ENCODE data around the gene MT3. TPM values are rescaled to one million over a fixed set of nuclear protein-coding genes. Genes with fewer than 3 reads are reported as not detected.
A peak's percentile ranks its signal among the peaks of the same experiment; 100 is the strongest.

MT3 gene
- total RNA-seq, 1 experiment from 2014 or later: not detected

DNA sequence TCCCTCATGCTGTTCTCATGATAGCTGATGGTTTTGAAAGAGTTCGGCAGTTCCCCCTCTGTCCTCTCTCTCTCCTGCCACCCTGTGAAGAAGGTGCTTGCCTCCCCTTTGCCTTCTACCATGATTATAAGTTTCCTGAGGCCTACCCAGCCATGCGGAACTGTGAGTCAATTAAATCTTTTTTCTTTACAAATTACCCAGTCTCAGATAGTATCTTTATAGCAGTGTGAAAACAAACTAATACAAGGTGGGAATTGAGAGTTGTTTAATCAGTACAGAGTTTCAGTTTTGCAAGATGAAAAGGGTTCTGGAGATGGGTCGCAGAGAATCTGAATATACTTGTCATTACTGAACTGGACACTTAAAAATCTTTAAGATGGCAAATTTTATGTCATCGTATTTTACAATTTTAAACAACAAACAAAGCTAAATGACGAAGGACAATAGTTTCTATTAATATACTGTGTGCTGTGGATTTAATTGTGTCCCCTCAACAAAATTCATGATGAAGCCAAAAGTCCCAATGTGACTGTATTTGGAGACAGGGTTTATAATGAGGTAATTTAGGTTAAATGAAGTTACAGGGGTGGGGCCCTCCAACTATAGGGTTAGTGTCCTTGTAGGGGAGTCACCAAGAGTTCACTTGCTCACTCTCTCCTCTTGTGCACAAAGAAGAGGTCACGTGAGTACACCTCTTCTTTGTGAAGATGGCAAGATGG, 4.4 kb downstream of the MT3 start:
- no peaks in the 10 kb centered on the region for H3K36me3 Mint-ChIP-seq (ENCODE audit: insufficient read depth, unreplicated experiment)

DNA sequence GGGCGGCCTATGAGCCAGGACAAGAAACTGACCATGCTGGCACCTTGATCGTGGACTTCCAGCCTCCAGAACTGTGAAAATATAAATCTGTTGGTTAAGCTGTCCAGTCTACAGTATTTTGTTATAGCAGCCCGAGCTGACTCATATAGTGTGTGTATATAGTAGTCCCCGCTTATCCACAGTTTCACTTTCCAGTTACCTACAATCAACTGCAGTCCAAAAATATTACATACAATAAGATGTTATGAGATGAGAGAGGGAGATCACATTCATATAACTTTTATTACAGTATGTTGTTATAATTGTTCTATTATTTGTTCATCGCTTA, 4.9 kb downstream of the MT3 start:
- Mint-ChIP-seq H3K9me3 (ENCODE audit: low read depth, unreplicated experiment) (no peaks in the 10 kb centered on the region), H3K27me3 (ENCODE audit: unreplicated experiment) (peaks cover 58% of the 10 kb centered on the region), H3K36me3 (ENCODE audit: insufficient read depth, unreplicated experiment) (no peaks in the 10 kb centered on the region), H3K4me3 (ENCODE audit: low read depth, unreplicated experiment) (no peak overlapping the region), H3K27ac (ENCODE audit: unreplicated experiment) (no peak overlapping the region), H3K4me1 (ENCODE audit: low read depth, unreplicated experiment) (no peaks in the 10 kb centered on the region)
- BruUV-seq (replicated peaks): no TSS peak
- CTCF ChIA-PET: no interaction called here
- no peak for DNase-seq
- intact Hi-C loops (cut with micrococcal nuclease; ENCODE audit: unreplicated experiment): no loop called here
- TF ChIP-seq, protein P1, sequence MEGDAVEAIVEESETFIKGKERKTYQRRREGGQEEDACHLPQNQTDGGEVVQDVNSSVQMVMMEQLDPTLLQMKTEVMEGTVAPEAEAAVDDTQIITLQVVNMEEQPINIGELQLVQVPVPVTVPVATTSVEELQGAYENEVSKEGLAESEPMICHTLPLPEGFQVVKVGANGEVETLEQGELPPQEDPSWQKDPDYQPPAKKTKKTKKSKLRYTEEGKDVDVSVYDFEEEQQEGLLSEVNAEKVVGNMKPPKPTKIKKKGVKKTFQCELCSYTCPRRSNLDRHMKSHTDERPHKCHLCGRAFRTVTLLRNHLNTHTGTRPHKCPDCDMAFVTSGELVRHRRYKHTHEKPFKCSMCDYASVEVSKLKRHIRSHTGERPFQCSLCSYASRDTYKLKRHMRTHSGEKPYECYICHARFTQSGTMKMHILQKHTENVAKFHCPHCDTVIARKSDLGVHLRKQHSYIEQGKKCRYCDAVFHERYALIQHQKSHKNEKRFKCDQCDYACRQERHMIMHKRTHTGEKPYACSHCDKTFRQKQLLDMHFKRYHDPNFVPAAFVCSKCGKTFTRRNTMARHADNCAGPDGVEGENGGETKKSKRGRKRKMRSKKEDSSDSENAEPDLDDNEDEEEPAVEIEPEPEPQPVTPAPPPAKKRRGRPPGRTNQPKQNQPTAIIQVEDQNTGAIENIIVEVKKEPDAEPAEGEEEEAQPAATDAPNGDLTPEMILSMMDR (IDR thresholded peaks at IDR 0.05; ENCODE audit: unreplicated experiment): no peak

More for the DNA sequence above, 4.4 kb downstream of the MT3 start:
- no peaks in the 10 kb centered on the region for H3K9me3 Mint-ChIP-seq (ENCODE audit: low read depth, unreplicated experiment)
- DNase-seq: no peak
- H3K27ac Mint-ChIP-seq (ENCODE audit: unreplicated experiment): no peak overlapping the region
- H3K4me1 Mint-ChIP-seq (ENCODE audit: low read depth, unreplicated experiment): no peaks in the 10 kb centered on the region
- CTCF ChIA-PET: no interaction called here
- H3K4me3 Mint-ChIP-seq (ENCODE audit: low read depth, unreplicated experiment): no peak overlapping the region
- H3K27me3 Mint-ChIP-seq (ENCODE audit: unreplicated experiment): peaks cover 63% of the 10 kb centered on the region
- intact Hi-C loops (cut with micrococcal nuclease; ENCODE audit: unreplicated experiment): no loop called here
- BruUV-seq (replicated peaks): no TSS peak
- TF ChIP-seq, protein P1 (IDR thresholded peaks at IDR 0.05; ENCODE audit: unreplicated experiment): no peak

- TF ChIP-seq, protein P1 (IDR thresholded peaks at IDR 0.05; ENCODE audit: unreplicated experiment): peak; percentile 65
- H3K4me1 Mint-ChIP-seq (ENCODE audit: low read depth, unreplicated experiment): peaks cover 10% of the 10 kb centered on the region
- H3K9me3 Mint-ChIP-seq (ENCODE audit: low read depth, unreplicated experiment): no peaks in the 10 kb centered on the region
- CTCF ChIA-PET: interaction anchor here (0.5 to 2.3 kb wide), 16 partner anchors 8 to 239 kb away, joined by 3 to 35 read pairs (median 4); partner anchors contain the start of genes BBS2, MT1F and MT2A
- no peak overlapping the region for H3K4me3 Mint-ChIP-seq (ENCODE audit: low read depth, unreplicated experiment)
- no TSS peak for BruUV-seq (replicated peaks)
- intact Hi-C loops (cut with micrococcal nuclease; ENCODE audit: unreplicated experiment): loop anchor here (1.0 kb wide), 1 partner anchor 86 kb away; no protein-coding TSS in a partner anchor
- peak; percentile 66 for DNase-seq
- peaks cover 56% of the 10 kb centered on the region for H3K27me3 Mint-ChIP-seq (ENCODE audit: unreplicated experiment)
- H3K27ac Mint-ChIP-seq (ENCODE audit: unreplicated experiment): no peak overlapping the region
- no peaks in the 10 kb centered on the region for H3K36me3 Mint-ChIP-seq (ENCODE audit: insufficient read depth, unreplicated experiment)
Measured at GRCh38 chr16:56600398-56600999, 11.2 kb downstream of the MT3 start.

DNA sequence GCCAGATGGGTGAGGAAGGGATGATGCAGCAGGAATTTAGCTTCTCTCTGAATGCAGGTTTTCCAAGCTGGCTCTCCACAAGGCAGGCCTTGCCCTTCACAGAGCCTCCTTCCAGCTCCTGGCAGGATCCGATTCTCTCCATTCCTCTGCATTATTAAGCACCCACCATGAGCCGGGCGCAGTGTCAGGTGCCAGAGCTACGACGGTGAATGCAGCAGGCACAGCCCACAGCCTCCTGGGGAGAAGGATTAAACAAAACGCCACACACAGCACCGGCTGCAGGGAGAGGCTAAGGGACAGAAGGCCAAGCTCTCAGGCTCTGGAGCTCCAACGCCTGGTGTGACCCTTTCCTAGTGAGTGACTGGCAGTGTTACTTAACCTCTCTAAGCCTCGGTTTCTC, 12.0 kb downstream of the MT3 start:
- H3K27me3 Mint-ChIP-seq (ENCODE audit: unreplicated experiment): peaks cover 49% of the 10 kb centered on the region
- CTCF ChIA-PET: interaction anchor here (0.7 to 2.3 kb wide), 11 partner anchors 8 to 148 kb away, joined by 3 to 35 read pairs (median 4); partner anchors contain the start of genes BBS2 and MT2A

More for the DNA sequence above, 12.0 kb downstream of the MT3 start:
- H3K4me1 Mint-ChIP-seq (ENCODE audit: low read depth, unreplicated experiment): peaks cover 10% of the 10 kb centered on the region
- no peak overlapping the region for H3K4me3 Mint-ChIP-seq (ENCODE audit: low read depth, unreplicated experiment)
- TF ChIP-seq, protein P1 (IDR thresholded peaks at IDR 0.05; ENCODE audit: unreplicated experiment): no peak
- no peak overlapping the region for H3K27ac Mint-ChIP-seq (ENCODE audit: unreplicated experiment)
- BruUV-seq (replicated peaks): no TSS peak
- no peak for DNase-seq
- H3K36me3 Mint-ChIP-seq (ENCODE audit: insufficient read depth, unreplicated experiment): no peaks in the 10 kb centered on the region
- H3K9me3 Mint-ChIP-seq (ENCODE audit: low read depth, unreplicated experiment): no peaks in the 10 kb centered on the region
- intact Hi-C loops (cut with micrococcal nuclease; ENCODE audit: unreplicated experiment): no loop called here
